Endodermal cell (in vitro differentiated cells): ENCODE measurements around the gene SUCLG2. TPM values are rescaled to one million over a fixed set of nuclear protein-coding genes. Genes with fewer than 3 reads are reported as not detected.

Experiments
- DNase-seq: peaks from one replicate; pipeline ENCODE4 v3.0.0-alpha.2; 2017
- H3K27ac ChIP-seq: 2 replicates; pipeline ENCODE4 v1.5.1; 2013; ENCODE audit warnings: mild to moderate bottlenecking, low read depth, low read length, moderate library complexity
- H3K27me3 ChIP-seq: 2 replicates; pipeline ENCODE4 v1.6.1; 2013; ENCODE audit warnings: mild to moderate bottlenecking, low read length, moderate library complexity; ENCODE audit not compliant: insufficient read depth, control insufficient read depth, poor library complexity, severe bottlenecking
- H3K36me3 ChIP-seq: 2 replicates; pipeline ENCODE4 v1.7.0; 2013; ENCODE audit warnings: mild to moderate bottlenecking, low read length, moderate library complexity; ENCODE audit not compliant: control insufficient read depth, insufficient read depth
- H3K4me1 ChIP-seq: one replicate; pipeline ENCODE4 v1.7.0; 2013; ENCODE audit warnings: low read length; ENCODE audit not compliant: control insufficient read depth, insufficient read depth
- H3K4me3 ChIP-seq: 2 replicates; pipeline ENCODE4 v1.5.1; 2013; ENCODE audit warnings: mild to moderate bottlenecking, low read length, moderate library complexity
- H3K9ac ChIP-seq: 2 replicates; pipeline ENCODE4 v1.6.1; 2013; ENCODE audit warnings: mild to moderate bottlenecking, low read length, moderate library complexity; ENCODE audit not compliant: poor library complexity, severe bottlenecking; ENCODE audit errors: extremely low read depth
- H3K9me3 ChIP-seq: 2 replicates; pipeline ENCODE4 v1.6.1; 2013; ENCODE audit warnings: mild to moderate bottlenecking, low read length, moderate library complexity; ENCODE audit not compliant: control insufficient read depth
- H3K27ac Mint-ChIP-seq: 2 replicates; pipeline ENCODE4 v1.8.0; 2020; ENCODE audit warnings: mixed read lengths
- H3K27me3 Mint-ChIP-seq: 2 replicates; pipeline ENCODE4 v1.8.0; 2021; ENCODE audit warnings: mild to moderate bottlenecking, mixed read lengths; ENCODE audit not compliant: insufficient read depth
- H3K36me3 Mint-ChIP-seq: 2 replicates; pipeline ENCODE4 v1.8.0; 2020; ENCODE audit warnings: low read depth, mixed read lengths
- H3K4me1 Mint-ChIP-seq: 2 replicates; pipeline ENCODE4 v1.8.0; 2020; ENCODE audit warnings: mixed read lengths
- H3K4me3 Mint-ChIP-seq: 2 replicates; pipeline ENCODE4 v1.8.0; 2020; ENCODE audit warnings: mild to moderate bottlenecking, moderate library complexity, mixed read lengths
- H3K9me3 Mint-ChIP-seq: 2 replicates; pipeline ENCODE4 v1.8.0; 2020; ENCODE audit warnings: mild to moderate bottlenecking, mixed read lengths
- WGBS, 2 experiments: methylation state at CpG; one replicate each; pipeline versions ENCODE4 v1.1.5 to v1.1.7; 2013; ENCODE audit warnings: missing lambda C conversion rate in 2 of 2, mixed read lengths in 1 of 2; ENCODE audit not compliant: insufficient coverage in 1 of 2, insufficient read length in 1 of 2; 5-methylcytosine and 5-hydroxymethylcytosine counted together
- total RNA-seq, 2 donors: library from RNA; stranded (reverse); fragmentation: NEBNext Ultra II Directional in 1 of 2; extraction: Animal tissue kit (Norgen Biotek cat#: 25700) in 1 of 2; gene quantifications; 2 replicates in 1 of 2; 3 replicates in 1 of 2; pipeline ENCODE4 v1.2.1, GENCODE V29; 2021
- TF ChIP-seq, protein P1 (sequence below): fragments of 200-600 bp; sonication (generic); conservative IDR thresholded peaks from 2 replicates; pipeline ENCODE4 v1.5.0; 2021; ENCODE audit warnings: antibody characterized with exemption, mild to moderate bottlenecking

Gene SUCLG2
- total RNA-seq, 2 donors from 2014 or later: 42.4 to 57.3 TPM

GRCh38 chr3:67389176-67389575, 265.2 kb downstream of the SUCLG2 start:
- H3K36me3 ChIP-seq: no peaks in the 10 kb centered on the region
- Mint-ChIP-seq H3K4me1 (peaks cover 6% of the 10 kb centered on the region), H3K27me3 (peaks cover 4% of the 10 kb centered on the region), H3K4me3 (no peak overlapping the region), H3K27ac (no peak overlapping the region), H3K9me3 (peaks cover 13% of the 10 kb centered on the region), H3K36me3 (peaks cover 19% of the 10 kb centered on the region)
- WGBS, 2 experiments: 84 to 100% methylated on average over 1 to 2 of the region's 2 CpGs
- no peak overlapping the region for H3K4me3 ChIP-seq
- no peak overlapping the region for H3K27ac ChIP-seq
- peaks cover 3% of the 10 kb centered on the region for H3K4me1 ChIP-seq
- TF ChIP-seq, protein P1, sequence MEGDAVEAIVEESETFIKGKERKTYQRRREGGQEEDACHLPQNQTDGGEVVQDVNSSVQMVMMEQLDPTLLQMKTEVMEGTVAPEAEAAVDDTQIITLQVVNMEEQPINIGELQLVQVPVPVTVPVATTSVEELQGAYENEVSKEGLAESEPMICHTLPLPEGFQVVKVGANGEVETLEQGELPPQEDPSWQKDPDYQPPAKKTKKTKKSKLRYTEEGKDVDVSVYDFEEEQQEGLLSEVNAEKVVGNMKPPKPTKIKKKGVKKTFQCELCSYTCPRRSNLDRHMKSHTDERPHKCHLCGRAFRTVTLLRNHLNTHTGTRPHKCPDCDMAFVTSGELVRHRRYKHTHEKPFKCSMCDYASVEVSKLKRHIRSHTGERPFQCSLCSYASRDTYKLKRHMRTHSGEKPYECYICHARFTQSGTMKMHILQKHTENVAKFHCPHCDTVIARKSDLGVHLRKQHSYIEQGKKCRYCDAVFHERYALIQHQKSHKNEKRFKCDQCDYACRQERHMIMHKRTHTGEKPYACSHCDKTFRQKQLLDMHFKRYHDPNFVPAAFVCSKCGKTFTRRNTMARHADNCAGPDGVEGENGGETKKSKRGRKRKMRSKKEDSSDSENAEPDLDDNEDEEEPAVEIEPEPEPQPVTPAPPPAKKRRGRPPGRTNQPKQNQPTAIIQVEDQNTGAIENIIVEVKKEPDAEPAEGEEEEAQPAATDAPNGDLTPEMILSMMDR: no peak
- no peak overlapping the region for H3K9ac ChIP-seq
- no peak for DNase-seq
- H3K9me3 ChIP-seq: peaks cover 8% of the 10 kb centered on the region
- H3K27me3 ChIP-seq: no peaks in the 10 kb centered on the region

- TF ChIP-seq, protein P1: no peak
- Mint-ChIP-seq H3K36me3 (peaks cover 19% of the 10 kb centered on the region), H3K9me3 (peaks cover 13% of the 10 kb centered on the region), H3K27ac (no peak overlapping the region), H3K4me3 (no peak overlapping the region), H3K4me1 (peaks cover 10% of the 10 kb centered on the region), H3K27me3 (peaks cover 8% of the 10 kb centered on the region)
- H3K9ac ChIP-seq: no peak overlapping the region
- no peaks in the 10 kb centered on the region for H3K36me3 ChIP-seq
- no peak for DNase-seq
- H3K4me1 ChIP-seq: peaks cover 4% of the 10 kb centered on the region
- peaks cover 8% of the 10 kb centered on the region for H3K9me3 ChIP-seq
- no peak overlapping the region for H3K27ac ChIP-seq
- WGBS, 2 experiments: 93 to 100% methylated on average over 3 of the region's 3 CpGs
- H3K27me3 ChIP-seq: no peaks in the 10 kb centered on the region
- H3K4me3 ChIP-seq: no peak overlapping the region
These were observed 265.7 kb downstream of the SUCLG2 start for GRCh38 chr3:67388738-67389137.

- H3K27me3 Mint-ChIP-seq: peaks cover 8% of the 10 kb centered on the region
- Histone ChIP-seq H3K36me3 (no peaks in the 10 kb centered on the region), H3K4me1 (peaks cover 9% of the 10 kb centered on the region), H3K27ac (no peak overlapping the region), H3K4me3 (no peak overlapping the region), H3K27me3 (no peaks in the 10 kb centered on the region), H3K9ac (no peak overlapping the region), H3K9me3 (no peaks in the 10 kb centered on the region)
- 96 to 100% methylated on average over 3 to 5 of the region's 5 CpGs for WGBS, 2 experiments
- TF ChIP-seq, protein P1: no peak
- H3K4me3 Mint-ChIP-seq: no peak overlapping the region
- H3K4me1 Mint-ChIP-seq: peaks cover 24% of the 10 kb centered on the region
- H3K27ac Mint-ChIP-seq: no peak overlapping the region
- DNase-seq: no peak
- no peaks in the 10 kb centered on the region for H3K9me3 Mint-ChIP-seq
- peaks cover 5% of the 10 kb centered on the region for H3K36me3 Mint-ChIP-seq
These were observed 268.0 kb downstream of the SUCLG2 start for GRCh38 chr3:67386451-67386850.
